Body of pancreas (tissue), 4 donors: ENCODE data around the gene ALOX15B. TPM values are rescaled to one million over a fixed set of nuclear protein-coding genes. Genes with fewer than 3 reads are reported as not detected.

Source experiments
- ATAC-seq: fragments of 150-250 bp; one replicate; pipeline ENCODE4 v1.9.1; 2016
- DNase-seq, 4 donors: peaks; one replicate each; pipeline ENCODE4 v3.0.0-alpha.2; 2019
- H3K27ac ChIP-seq, 4 donors: fragments of 200-600 bp; sonication (generic); 1 replicate in 3 of 4; 2 replicates in 1 of 4; pipeline versions ENCODE4 v1.5.1 to v1.6.1; 2016 to 2019; ENCODE audit warnings: mild to moderate bottlenecking in 1 of 4, mixed read lengths in 1 of 4, moderate library complexity in 1 of 4
- H3K27me3 ChIP-seq, 2 donors: fragments of 200-600 bp; sonication (generic); one replicate each; pipeline ENCODE4 v1.6.0; 2016; ENCODE audit warnings: mild to moderate bottlenecking in 1 of 2
- H3K36me3 ChIP-seq, 2 donors: fragments of 200-600 bp; sonication (generic); replicated peaks in 1 of 2; 2 replicates each; pipeline ENCODE4 v1.5.1; 2016; ENCODE audit warnings: low read depth in 2 of 2; ENCODE audit not compliant: insufficient read depth in 1 of 2
- H3K4me1 ChIP-seq: fragments of 200-600 bp; sonication (generic); one replicate; pipeline ENCODE4 v1.6.0; 2016
- H3K4me3 ChIP-seq, 2 donors: fragments of 200-600 bp; sonication (generic); 1 replicate in 1 of 2; 2 replicates in 1 of 2; pipeline ENCODE4 v1.5.1; 2016 to 2019
- H3K9me3 ChIP-seq, 3 donors: fragments of 200-600 bp; sonication (generic); 1 replicate in 2 of 3; 2 replicates in 1 of 3; pipeline ENCODE4 v1.5.1; 2016
- POLR2A ChIP-seq, 3 donors: fragments of 450-650 bp; IDR thresholded peaks; one replicate each; pipeline ENCODE4 v1.6.1; 2016; ENCODE audit warnings: antibody characterized with exemption in 3 of 3, mild to moderate bottlenecking in 2 of 3
- WGBS, 2 donors: methylation state at CpG; one replicate each; pipeline ENCODE4 v1.1.5; 2017; 5-methylcytosine and 5-hydroxymethylcytosine counted together
- intact Hi-C: fragments of 100-400 bp; cut with DNase I; formaldehyde crosslinking; loops from one replicate; pipeline ENCODE4 v1.15.1; 2023
- total RNA-seq, 2 donors: library from RNA; depleted of rRNA; stranded (reverse); fragments of >200 nt; gene quantifications; one replicate each; pipeline ENCODE4 v1.1.0, GENCODE V29; 2016
- TF ChIP-seq, protein P1 (sequence below), 7 experiments: fragments of 450-650 bp in 4 of 7; fragments of 200-600 bp in 3 of 7; sonication (generic) in 3 of 7; IDR thresholded peaks; one replicate each; pipeline ENCODE4 v1.5.1; 2016 to 2019; ENCODE audit warnings: antibody characterized with exemption in 7 of 7

Gene ALOX15B
- total RNA-seq, 2 donors from 2014 or later, result 1.3 TPM; not detected in 1

DNA sequence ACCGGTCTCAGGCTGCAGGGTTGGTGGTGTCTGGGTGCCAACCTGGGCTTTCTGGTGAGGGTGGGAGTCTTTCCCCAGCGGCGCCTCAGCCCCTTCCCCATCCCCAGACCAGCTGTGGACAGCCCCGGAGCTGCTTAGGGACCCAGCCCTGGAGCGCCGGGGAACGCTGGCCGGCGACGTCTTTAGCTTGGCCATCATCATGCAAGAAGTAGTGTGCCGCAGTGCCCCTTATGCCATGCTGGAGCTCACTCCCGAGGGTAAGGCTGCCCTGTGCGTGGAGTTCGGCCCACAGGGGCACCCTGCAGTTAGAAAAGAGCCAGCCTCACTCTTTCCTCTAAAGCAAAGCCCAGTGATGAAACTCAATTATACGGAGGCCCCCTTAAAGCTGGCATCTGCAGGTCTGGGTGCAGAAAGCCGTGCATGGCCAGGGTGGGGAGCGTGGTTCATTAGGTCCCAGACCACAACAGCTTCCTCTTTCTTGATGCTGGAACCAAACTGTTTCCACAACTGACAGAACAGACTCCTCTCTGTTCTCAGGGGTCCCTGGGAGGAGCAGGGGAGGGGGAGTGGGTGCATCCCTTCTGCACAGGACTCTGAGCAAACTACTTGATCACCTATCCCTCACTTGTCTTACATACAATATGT is 25.7 kb upstream of the ALOX15B start:
- TF ChIP-seq POLR2A (IDR thresholded peaks at IDR 0.05), result no peak
- intact Hi-C loops, result no loop called here
- no peak overlapping the region for H3K4me3 ChIP-seq
- H3K27ac ChIP-seq, result no peak overlapping the region
- 65 to 74% methylated on average over 4 to 17 of the region's 17 CpGs for WGBS, 2 donors
- DNase-seq (no peak), ATAC-seq (no peak)
- H3K36me3 ChIP-seq, result no peaks in the 10 kb centered on the region
- no peaks in the 10 kb centered on the region for H3K9me3 ChIP-seq
- H3K4me1 ChIP-seq, result peaks cover 18% of the 10 kb centered on the region
- no peaks in the 10 kb centered on the region for H3K27me3 ChIP-seq

DNA sequence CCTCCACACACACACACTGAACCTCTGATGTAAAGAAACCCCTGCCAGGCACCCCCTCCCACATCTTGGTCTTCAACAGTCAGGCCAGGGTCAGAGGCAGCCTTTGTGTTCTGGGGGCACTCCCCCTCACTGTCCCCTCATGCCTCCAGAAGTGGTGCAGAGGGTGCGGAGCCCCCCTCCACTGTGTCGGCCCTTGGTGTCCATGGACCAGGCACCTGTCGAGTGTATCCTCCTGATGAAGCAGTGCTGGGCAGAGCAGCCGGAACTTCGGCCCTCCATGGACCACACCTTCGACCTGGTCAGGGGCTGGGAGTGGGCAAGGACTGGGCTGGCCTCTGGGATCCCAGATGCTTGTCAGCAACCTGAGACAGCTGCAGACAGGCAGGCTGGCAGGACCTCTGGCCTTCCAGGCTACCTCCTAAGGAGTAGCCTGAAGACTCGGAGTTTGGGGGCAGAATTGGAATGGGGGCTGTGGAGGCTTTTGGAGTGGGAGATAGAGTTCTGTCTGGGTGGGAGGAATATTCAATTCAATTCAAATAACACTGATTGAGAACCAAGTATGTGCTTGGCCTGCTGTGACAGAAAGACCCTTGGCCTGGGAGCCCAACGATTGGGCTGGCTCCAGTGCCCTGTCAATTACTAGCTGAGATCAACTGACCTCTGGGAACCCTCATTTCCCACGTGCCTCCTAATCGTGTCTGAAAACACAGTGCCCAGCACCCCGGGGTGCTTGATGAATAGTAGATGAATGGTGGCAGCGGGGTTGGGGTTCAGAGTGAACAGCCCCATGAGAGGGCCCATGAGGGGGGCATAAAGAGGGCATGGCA is 24.9 kb upstream of the ALOX15B start:
- H3K27me3 ChIP-seq, result no peaks in the 10 kb centered on the region
- TF ChIP-seq, protein P1, sequence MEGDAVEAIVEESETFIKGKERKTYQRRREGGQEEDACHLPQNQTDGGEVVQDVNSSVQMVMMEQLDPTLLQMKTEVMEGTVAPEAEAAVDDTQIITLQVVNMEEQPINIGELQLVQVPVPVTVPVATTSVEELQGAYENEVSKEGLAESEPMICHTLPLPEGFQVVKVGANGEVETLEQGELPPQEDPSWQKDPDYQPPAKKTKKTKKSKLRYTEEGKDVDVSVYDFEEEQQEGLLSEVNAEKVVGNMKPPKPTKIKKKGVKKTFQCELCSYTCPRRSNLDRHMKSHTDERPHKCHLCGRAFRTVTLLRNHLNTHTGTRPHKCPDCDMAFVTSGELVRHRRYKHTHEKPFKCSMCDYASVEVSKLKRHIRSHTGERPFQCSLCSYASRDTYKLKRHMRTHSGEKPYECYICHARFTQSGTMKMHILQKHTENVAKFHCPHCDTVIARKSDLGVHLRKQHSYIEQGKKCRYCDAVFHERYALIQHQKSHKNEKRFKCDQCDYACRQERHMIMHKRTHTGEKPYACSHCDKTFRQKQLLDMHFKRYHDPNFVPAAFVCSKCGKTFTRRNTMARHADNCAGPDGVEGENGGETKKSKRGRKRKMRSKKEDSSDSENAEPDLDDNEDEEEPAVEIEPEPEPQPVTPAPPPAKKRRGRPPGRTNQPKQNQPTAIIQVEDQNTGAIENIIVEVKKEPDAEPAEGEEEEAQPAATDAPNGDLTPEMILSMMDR (IDR thresholded peaks at IDR 0.05), result no peak
- TF ChIP-seq POLR2A (IDR thresholded peaks at IDR 0.05), result no peak
- intact Hi-C loops, result no loop called here
- H3K4me3 ChIP-seq, result no peak overlapping the region
- DNase-seq (no peak), ATAC-seq (no peak)
- WGBS, 2 donors, result 77 to 81% methylated on average over 12 of the region's 12 CpGs
- H3K4me1 ChIP-seq, result peaks cover 18% of the 10 kb centered on the region
- H3K36me3 ChIP-seq, result no peaks in the 10 kb centered on the region
- H3K9me3 ChIP-seq, result no peaks in the 10 kb centered on the region
- no peak overlapping the region for H3K27ac ChIP-seq

DNA sequence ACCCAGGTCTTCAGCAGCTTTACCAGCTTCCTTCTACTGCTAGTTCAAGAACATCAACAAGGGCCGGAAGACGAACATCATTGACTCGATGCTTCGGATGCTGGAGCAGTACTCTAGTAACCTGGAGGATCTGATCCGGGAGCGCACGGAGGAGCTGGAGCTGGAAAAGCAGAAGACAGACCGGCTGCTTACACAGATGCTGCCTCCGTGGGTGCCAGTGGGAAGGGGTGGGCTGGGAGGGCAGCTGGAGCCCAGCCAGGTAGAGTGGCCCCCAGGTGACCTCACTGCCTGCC is 24.4 kb upstream of the ALOX15B start:
- ATAC-seq (no peak), DNase-seq (no peak)
- Histone ChIP-seq H3K4me3 (no peak overlapping the region), H3K27ac (no peak overlapping the region), H3K9me3 (no peaks in the 10 kb centered on the region), H3K27me3 (no peaks in the 10 kb centered on the region), H3K4me1 (peaks cover 18% of the 10 kb centered on the region), H3K36me3 (no peaks in the 10 kb centered on the region)
- WGBS, 2 donors, result 93 to 96% methylated on average over 8 to 9 of the region's 9 CpGs
- TF ChIP-seq POLR2A (IDR thresholded peaks at IDR 0.05), result no peak
- TF ChIP-seq, protein P1 (IDR thresholded peaks at IDR 0.05), result no peak
- intact Hi-C loops, result no loop called here

- H3K9me3 ChIP-seq, result no peaks in the 10 kb centered on the region
- no peak overlapping the region for H3K4me3 ChIP-seq
- WGBS, 2 donors, result 73 to 77% methylated on average over 25 to 39 of the region's 44 CpGs
- H3K36me3 ChIP-seq, result no peaks in the 10 kb centered on the region
- no peaks in the 10 kb centered on the region for H3K27me3 ChIP-seq
- intact Hi-C loops, result no loop called here
- no peak for ATAC-seq
- peaks cover 18% of the 10 kb centered on the region for H3K4me1 ChIP-seq
- no peak overlapping the region for H3K27ac ChIP-seq
- DNase-seq, result no peak
- TF ChIP-seq, protein P1 (IDR thresholded peaks at IDR 0.05), result no peak
- TF ChIP-seq POLR2A (IDR thresholded peaks at IDR 0.05), result no peak
Observed at GRCh38 chr17:8015236-8015956, 23.5 kb upstream of the ALOX15B start.

DNA sequence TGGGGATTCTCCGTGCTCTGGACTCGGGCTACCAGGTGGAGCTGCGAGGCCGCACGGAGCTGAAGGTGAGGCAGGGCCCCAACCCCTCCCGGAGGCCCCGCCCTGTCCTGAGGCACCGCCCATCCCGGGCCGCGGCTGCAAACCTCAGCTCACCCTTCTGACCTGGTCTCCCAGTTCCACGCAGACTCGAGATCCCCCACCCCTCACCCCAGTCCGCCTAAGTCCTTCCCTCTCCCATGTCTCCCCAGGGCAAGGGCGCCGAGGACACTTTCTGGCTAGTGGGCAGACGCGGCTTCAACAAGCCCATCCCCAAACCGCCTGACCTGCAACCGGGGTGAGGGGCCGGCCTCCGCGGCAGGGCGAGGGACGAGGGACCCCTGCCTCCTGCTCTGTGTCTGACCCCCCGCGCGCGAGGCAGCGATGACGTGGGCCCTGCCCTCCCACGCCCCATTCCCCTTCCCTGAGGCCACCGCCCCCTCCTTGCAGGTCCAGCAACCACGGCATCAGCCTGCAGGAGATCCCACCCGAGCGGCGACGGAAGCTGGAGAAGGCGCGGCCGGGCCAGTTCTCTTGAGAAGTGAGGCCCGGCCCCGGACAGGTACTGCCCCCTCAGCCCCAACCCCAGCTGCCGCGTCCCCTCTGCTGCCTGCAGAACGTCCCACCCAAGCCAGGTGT is 22.8 kb upstream of the ALOX15B start:
- ATAC-seq, result peak; percentile 49
- WGBS, 2 donors, result 0 to 2% methylated on average over 13 to 45 of the region's 46 CpGs
- peak overlapping the region in 2 of 4 donors; percentile 28 to 40 for H3K27ac ChIP-seq
- TF ChIP-seq POLR2A (IDR thresholded peaks at IDR 0.05), result no peak
- TF ChIP-seq, protein P1 (IDR thresholded peaks at IDR 0.05), result no peak
- intact Hi-C loops, result no loop called here
- DNase-seq, result peak in 3 of 4 donors; percentile 36 to 62 (median 53)
- no peaks in the 10 kb centered on the region for H3K36me3 ChIP-seq
- H3K4me3 ChIP-seq, result peak overlapping the region; percentile 12 to 28
- peaks cover 18% of the 10 kb centered on the region for H3K4me1 ChIP-seq
- H3K9me3 ChIP-seq, result no peaks in the 10 kb centered on the region
- no peaks in the 10 kb centered on the region for H3K27me3 ChIP-seq
